GM12878 (cell line): ENCODE results near the gene PRKCE. TPM values are rescaled to one million over a fixed set of nuclear protein-coding genes. Genes with fewer than 3 reads are reported as not detected.

Source experiments
- ATAC-seq: fragments of 200-7000 bp; cut with Tn5 transposase; 3 replicates; pipeline ENCODE4 v1.9.1; 2020; ENCODE audit warnings: mild to moderate bottlenecking, moderate library complexity
- BruUV-seq: library from RNA; stranded (reverse); fragments of 400-500 nt; replicated peaks from 2 replicates; lab custom pipeline; 2021; lab: Mats Ljungman, UMichigan
- CTCF ChIA-PET: fragments of 300-600 bp; sonication (Branson Sonifier 250); formaldehyde crosslinking; extraction: SDS; loops from one replicate; lab custom pipeline; 2021; ENCODE audit warnings: inconsistent platforms; lab: Yijun Ruan, JAX
- POLR2A ChIA-PET: fragments of 350-600 bp; formaldehyde crosslinking; extraction: SDS; loops from one replicate; lab custom pipeline; 2021; ENCODE audit warnings: inconsistent platforms; lab: Charles Lee
- RAD21 ChIA-PET: fragments of 300-600 bp; sonication (Branson Sonifier 250); formaldehyde crosslinking; loops from one replicate; lab custom pipeline; 2023; ENCODE audit warnings: antibody characterized with exemption; ENCODE audit not compliant: unreplicated experiment; lab: Charles Lee
- SMC1A ChIA-PET: fragments of 300-600 bp; sonication (Branson Sonifier 250); formaldehyde crosslinking; loops from one replicate; lab custom pipeline; 2023; ENCODE audit not compliant: unreplicated experiment, uncharacterized antibody; lab: Charles Lee
- DNase-seq: peaks from one replicate; pipeline ENCODE4 v3.0.0-alpha.2; 2011; ENCODE audit warnings: low read depth, low spot score
- FAIRE-seq: peaks from 3 replicates; lab custom pipeline; 2011; peaks lifted over from hg19 to GRCh38; lab: Jason Lieb, UNC
- H2AFZ ChIP-seq: 2 replicates; pipeline ENCODE4 v1.6.0; 2011; ENCODE audit warnings: low read depth, low read length, control low read depth; ENCODE audit not compliant: control insufficient read depth
- H3K27ac ChIP-seq: 2 replicates; pipeline ENCODE4 v1.5.1; 2011; ENCODE audit warnings: control low read depth; ENCODE audit not compliant: control insufficient read depth, insufficient read depth
- H3K27me3 ChIP-seq, 2 experiments: replicated peaks in 1 of 2; 2 replicates each; pipeline versions ENCODE4 v1.6.0 to v1.6.1; 2011; ENCODE audit warnings: low read length in 1 of 2; ENCODE audit not compliant: control insufficient read depth in 2 of 2, insufficient read depth in 2 of 2
- H3K36me3 ChIP-seq, 2 experiments: 2 replicates each; pipeline ENCODE4 v1.5.1; 2011; ENCODE audit warnings: low read length in 1 of 2; ENCODE audit not compliant: control insufficient read depth in 2 of 2, insufficient read depth in 2 of 2
- H3K4me1 ChIP-seq: 2 replicates; pipeline ENCODE4 v1.6.1; 2011; ENCODE audit warnings: mild to moderate bottlenecking, low read length, moderate library complexity, mixed read lengths; ENCODE audit not compliant: control insufficient read depth, insufficient read depth
- H3K4me2 ChIP-seq: 2 replicates; pipeline ENCODE4 v1.6.0; 2011; ENCODE audit warnings: control low read depth; ENCODE audit not compliant: control insufficient read depth, insufficient read depth
- H3K4me3 ChIP-seq: fragments of 200-600 bp; sonication (generic); 2 replicates; pipeline ENCODE4 v1.5.1; 2016
- H3K79me2 ChIP-seq: 2 replicates; pipeline ENCODE4 v1.6.0; 2011; ENCODE audit warnings: low read length; ENCODE audit not compliant: control insufficient read depth, insufficient read depth
- H3K9ac ChIP-seq: 2 replicates; pipeline ENCODE4 v1.8.0; 2011; ENCODE audit warnings: low read length, control low read depth, mixed read lengths; ENCODE audit not compliant: control insufficient read depth, insufficient read depth
- H3K9me3 ChIP-seq: replicated peaks from 3 replicates; pipeline ENCODE4 v1.5.1; 2011; ENCODE audit warnings: mild to moderate bottlenecking, low read length; ENCODE audit not compliant: control insufficient read depth, insufficient read depth
- H4K20me1 ChIP-seq: 2 replicates; pipeline ENCODE4 v1.6.0; 2011; ENCODE audit not compliant: control insufficient read depth, insufficient read depth
- ATF7 ChIP-seq: fragments of 450-650 bp; IDR thresholded peaks from 2 replicates; pipeline ENCODE4 v1.6.1; 2016; ENCODE audit warnings: low read depth, mild to moderate bottlenecking
- KAT2A ChIP-seq: conservative IDR thresholded peaks from 2 replicates; pipeline ENCODE4 v1.6.1; 2011; ENCODE audit warnings: low read depth, low read length; ENCODE audit not compliant: control insufficient read depth
- PKNOX1 ChIP-seq: fragments of 450-650 bp; IDR thresholded peaks from 2 replicates; pipeline ENCODE4 v1.6.1; 2016; ENCODE audit warnings: mild to moderate bottlenecking
- WGBS: methylation state at CpG from one replicate; pipeline ENCODE4 v1.1.6; 2016; ENCODE audit warnings: low lambda C conversion rate; ENCODE audit not compliant: insufficient replicate concordance, insufficient coverage; ENCODE audit errors: missing lambda C conversion rate; 5-methylcytosine and 5-hydroxymethylcytosine counted together
- in situ Hi-C: fragments of 300-500 bp; cut with MboI; formaldehyde crosslinking; loops from 9 replicates; pipeline ENCODE4 v1.14.3; 2018; ENCODE audit warnings: mixed read lengths
- intact Hi-C: fragments of 100-400 bp; cut with micrococcal nuclease; formaldehyde crosslinking; loops from one replicate; pipeline ENCODE4 v1.14.2; 2022; ENCODE audit not compliant: unreplicated experiment
- polyA plus RNA-seq, 11 experiments: library from polyadenylated mRNA; depleted of rRNA in 4 of 11; unstranded in 6 of 11; stranded (reverse) in 5 of 11; fragments of >200 nt; fragmentation: Nextera tagmentation in 4 of 11; fragmentation: Illumina TruSeq in 1 of 11; extraction: Ambion mirVana in 4 of 11; extraction: Trizol in 1 of 11; gene quantifications; 1 replicate in 1 of 11; 2 replicates in 10 of 11; pipeline versions ENCODE4 v1.2.1 to v1.2.3, GENCODE V29; 2011 to 2016; ENCODE audit warnings: inconsistent platforms in 2 of 11, missing spikeins in 2 of 11, low read depth in 1 of 11
- total RNA-seq, 4 experiments: library from RNA; depleted of rRNA in 3 of 4; stranded (reverse); fragments of >200 nt in 3 of 4; fragmentation: Illumina TruSeq in 1 of 4; extraction: Trizol in 1 of 4; gene quantifications; 2 replicates each; pipeline versions ENCODE4 v1.2.1 to v1.2.3, GENCODE V29; 2013 to 2021

PRKCE gene
- total and polyA plus RNA-seq, 10 of the 15 experiments (the other 5 are each of a cell fraction or from before 2014, with no cell fraction given), result 2.6 to 28.2 (median 11.3) TPM

DNA sequence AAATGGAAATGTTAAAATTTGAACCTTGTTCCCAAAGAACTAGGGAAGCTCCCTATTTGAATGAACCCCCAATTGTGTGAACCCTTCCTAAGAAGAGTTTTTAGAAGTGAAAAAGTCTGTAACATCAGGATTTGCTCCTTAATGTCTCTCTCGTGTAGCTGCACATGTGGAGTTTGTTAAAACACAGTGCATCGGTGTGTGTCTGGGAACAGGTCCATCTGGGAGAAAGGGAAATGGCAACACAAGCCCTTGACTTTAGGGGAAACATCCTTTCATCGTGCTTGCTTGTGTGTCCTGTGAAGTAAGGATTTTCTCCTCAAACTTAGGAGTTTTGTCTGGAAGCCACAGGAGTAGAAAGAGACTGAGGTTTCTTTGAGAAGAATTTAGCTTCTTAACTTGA is 203.9 kb downstream of the PRKCE start:
- BruUV-seq, result no TSS peak

More for the DNA sequence above, 203.9 kb downstream of the PRKCE start:
- H3K4me1 ChIP-seq, result peaks cover 28% of the 10 kb centered on the region
- ATAC-seq (no peak), DNase-seq (no peak), FAIRE-seq (no peak)
- 67% methylated on average over 3 of the region's 3 CpGs for WGBS
- no peaks in the 10 kb centered on the region for H4K20me1 ChIP-seq
- peaks cover 0 to 2% of the 10 kb centered on the region in 2 experiments; a peak in 2 of 4 replicates for H3K36me3 ChIP-seq
- POLR2A ChIA-PET, result interaction anchor here (0.6 to 1.6 kb wide), 7 partner anchors 8 to 21 kb away, joined by 3 to 5 read pairs (median 3); no protein-coding TSS in a partner anchor
- no peak overlapping the region for H3K27ac ChIP-seq
- no peak overlapping the region for H3K4me3 ChIP-seq
- no peaks in the 10 kb centered on the region for H3K27me3 ChIP-seq
- SMC1A ChIA-PET, result interaction anchor here (1.3 to 12.5 kb wide), 9 partner anchors 11 to 81 kb away, joined by 3 to 246 read pairs (median 3); no protein-coding TSS in a partner anchor
- H2AFZ ChIP-seq, result no peak overlapping the region
- no peak overlapping the region for H3K4me2 ChIP-seq
- peaks cover 4% of the 10 kb centered on the region; the same call in 2 of the 3 replicates for H3K9me3 ChIP-seq
- peaks cover 4% of the 10 kb centered on the region for H3K79me2 ChIP-seq
- CTCF ChIA-PET, result interaction anchor here (0.9 to 1.7 kb wide), 6 partner anchors 10 to 80 kb away, joined by 3 to 8 read pairs (median 4); no protein-coding TSS in a partner anchor
- RAD21 ChIA-PET, result interaction anchor here (0.8 to 7.6 kb wide), 4 partner anchors 14 to 80 kb away, joined by 3 to 111 read pairs (median 4); no protein-coding TSS in a partner anchor
- no peak overlapping the region for H3K9ac ChIP-seq
- TF ChIP-seq PKNOX1 (no peak), KAT2A (no peak), ATF7 (no peak)
- intact Hi-C loops (no loop called here), in situ Hi-C loops (no loop called here)
